ENCODE measurements around the gene BICC1.

BICC1 gene
- 0.04 to 0.24 reads per million in 2 experiments for total RNA-seq

- no peak for DNase-seq (ENCODE audit: low read depth)
Measured at GRCh38 chr10:58512491-58513187, at the start of gene BICC1. BICC1 (plus strand) TSS chr10:58512872; CDS start chr10:58513144, 272 bp downstream.

GRCh38 chr10:58464956-58465355, 47.7 kb upstream of the BICC1 start:
- DNase-seq (ENCODE audit: low read depth): no peak

GRCh38 chr10:58465629-58466028, 47.0 kb upstream of the BICC1 start:
- DNase-seq (ENCODE audit: low read depth): no peak

- DNase-seq (ENCODE audit: low read depth): no peak
Measured at GRCh38 chr10:58467931-58468635, 44.6 kb upstream of the BICC1 start.

GRCh38 chr10:58473976-58474375, 38.7 kb upstream of the BICC1 start:
- no peak for DNase-seq (ENCODE audit: low read depth)

- no peak for DNase-seq (ENCODE audit: low read depth)
Measured at GRCh38 chr10:58475322-58476277, 37.1 kb upstream of the BICC1 start.

- no peak for DNase-seq (ENCODE audit: low read depth)
Measured at GRCh38 chr10:58477122-58477521, 35.5 kb upstream of the BICC1 start.

- no peak for DNase-seq (ENCODE audit: low read depth)
Measured at GRCh38 chr10:58477902-58478301, 34.8 kb upstream of the BICC1 start.

- no peak for DNase-seq (ENCODE audit: low read depth)
Measured at GRCh38 chr10:58479045-58479444, 33.6 kb upstream of the BICC1 start.

- DNase-seq (ENCODE audit: low read depth): no peak
Measured at GRCh38 chr10:58480321-58480720, 32.4 kb upstream of the BICC1 start.

- DNase-seq (ENCODE audit: low read depth): no peak
Measured at GRCh38 chr10:58481569-58482109, 31.0 kb upstream of the BICC1 start.

- DNase-seq (ENCODE audit: low read depth): no peak
Measured at GRCh38 chr10:58486821-58487220, 25.9 kb upstream of the BICC1 start.

GRCh38 chr10:58488921-58489320, 23.8 kb upstream of the BICC1 start:
- DNase-seq (ENCODE audit: low read depth): no peak

GRCh38 chr10:58502956-58503355, 9.7 kb upstream of the BICC1 start:
- no peak for DNase-seq (ENCODE audit: low read depth)

- DNase-seq (ENCODE audit: low read depth): no peak
Measured at GRCh38 chr10:58508316-58508715, 4.4 kb upstream of the BICC1 start.

- no peak for DNase-seq (ENCODE audit: low read depth)
Measured at GRCh38 chr10:58511765-58512490, 744 bp upstream of the BICC1 start.

- no peak for DNase-seq (ENCODE audit: low read depth)
Measured at GRCh38 chr10:58513188-58514110, 777 bp downstream of the BICC1 start.

GRCh38 chr10:58514111-58514770, 1.6 kb downstream of the BICC1 start:
- DNase-seq (ENCODE audit: low read depth): no peak

- no peak for DNase-seq (ENCODE audit: low read depth)
Measured at GRCh38 chr10:58515291-58515941, 2.7 kb downstream of the BICC1 start.
